ENCODE measurements around the gene CASP14. TPM values are rescaled to one million over a fixed set of nuclear protein-coding genes. Genes with fewer than 3 reads are reported as not detected.
"Not testable (repeated sequence)": the region's sequence is repeated elsewhere in the genome, so short reads cannot be mapped to it uniquely, and the experiment has no call there.

CASP14 gene
- total RNA-seq, 1 experiment from 2014 or later = not detected

DNA sequence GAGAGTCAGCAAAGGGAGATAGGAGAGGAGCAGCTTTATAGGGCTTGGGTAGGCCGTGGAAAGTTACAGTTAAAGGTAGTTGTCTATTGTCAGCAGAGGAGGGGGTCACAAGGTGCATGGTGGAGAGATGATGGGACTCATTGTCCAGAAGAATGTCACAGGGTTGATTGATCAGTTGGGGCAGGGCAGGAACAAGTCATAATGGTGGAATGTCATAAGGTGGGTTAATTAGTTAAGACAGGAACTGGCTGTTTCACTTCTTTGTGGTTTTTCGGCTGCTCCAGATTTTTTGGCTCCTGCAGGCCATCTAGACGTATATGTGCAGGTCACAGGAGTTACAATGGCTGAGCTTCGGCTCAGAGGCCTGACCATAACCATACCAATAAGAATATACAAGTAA lies 21.1 kb downstream of the CASP14 start:
- H4K20me1 ChIP-seq (ENCODE audit: insufficient read depth); H3K9ac ChIP-seq (ENCODE audit: low read length); RAD21 ChIA-PET (ENCODE audit: low non-redundant PET in 1 of 2, low total read pairs in 2 of 2, uncharacterized antibody in 2 of 2, unreplicated experiment in 2 of 2); intact Hi-C loops (cut with micrococcal nuclease); CTCF ChIA-PET; H3K36me3 ChIP-seq (ENCODE audit: control insufficient read depth in 1 of 2, insufficient read depth in 2 of 2, low read length in 2 of 2); H3K4me2 ChIP-seq (ENCODE audit: low read length); H3K4me3 ChIP-seq (replicated peaks in 1 of 2; ENCODE audit: low read depth in 1 of 2, low read length in 2 of 2); DNase-seq (ENCODE audit: low read depth, low spot score); H3K27ac ChIP-seq (ENCODE audit: low read depth, low read length); H3K9me2 ChIP-seq (ENCODE audit: insufficient read depth); H3K4me1 ChIP-seq (ENCODE audit: control insufficient read depth in 1 of 2, insufficient read depth in 2 of 2, low read length in 2 of 2); H3K9me3 ChIP-seq (ENCODE audit: control insufficient read depth in 1 of 2, insufficient read depth in 1 of 2, low read depth in 1 of 2, low read length in 2 of 2); ATAC-seq; POLR2A ChIA-PET; H2AFZ ChIP-seq (ENCODE audit: low read depth, low read length, poor library complexity, severe bottlenecking); H3K79me2 ChIP-seq (ENCODE audit: insufficient read depth, low read length); BruUV-seq (replicated peaks): not testable (repeated sequence)
- H3K27me3 ChIP-seq (ENCODE audit: insufficient read depth, low read length) = peaks cover 15% of the 10 kb centered on the region

- DNase-seq (ENCODE audit: low read depth, low spot score) (no peak), ATAC-seq (no peak)
- Histone ChIP-seq H4K20me1 (ENCODE audit: insufficient read depth) (no peaks in the 10 kb centered on the region), H3K4me1 (ENCODE audit: control insufficient read depth in 1 of 2, insufficient read depth in 2 of 2, low read length in 2 of 2) (no peaks in the 10 kb centered on the region), H2AFZ (ENCODE audit: low read depth, low read length, poor library complexity, severe bottlenecking) (no peak overlapping the region), H3K36me3 (ENCODE audit: control insufficient read depth in 1 of 2, insufficient read depth in 2 of 2, low read length in 2 of 2) (no peaks in the 10 kb centered on the region), H3K4me2 (ENCODE audit: low read length) (no peak overlapping the region), H3K27me3 (ENCODE audit: insufficient read depth, low read length) (peaks cover 2% of the 10 kb centered on the region; the same call in 1 of the 2 replicates), H3K9me2 (ENCODE audit: insufficient read depth) (no peaks in the 10 kb centered on the region), H3K9ac (ENCODE audit: low read length) (no peak overlapping the region), H3K9me3 (ENCODE audit: control insufficient read depth in 1 of 2, insufficient read depth in 1 of 2, low read depth in 1 of 2, low read length in 2 of 2) (no peaks in the 10 kb centered on the region), H3K4me3 (replicated peaks in 1 of 2; ENCODE audit: low read depth in 1 of 2, low read length in 2 of 2) (no peak overlapping the region), H3K79me2 (ENCODE audit: insufficient read depth, low read length) (no peaks in the 10 kb centered on the region), H3K27ac (ENCODE audit: low read depth, low read length) (no peak overlapping the region)
- intact Hi-C loops (cut with micrococcal nuclease) = no loop called here
- CTCF ChIA-PET = no interaction called here
- POLR2A ChIA-PET = no interaction called here
- BruUV-seq (replicated peaks) = no TSS peak
- RAD21 ChIA-PET (ENCODE audit: low non-redundant PET in 1 of 2, low total read pairs in 2 of 2, uncharacterized antibody in 2 of 2, unreplicated experiment in 2 of 2) = no interaction called here
- no peak for TF ChIP-seq JUND (IDR thresholded peaks at IDR 0.05)
- TF ChIP-seq EGR1 (IDR thresholded peaks at IDR 0.05; ENCODE audit: low read depth) = no peak
- TF ChIP-seq, protein P1, sequence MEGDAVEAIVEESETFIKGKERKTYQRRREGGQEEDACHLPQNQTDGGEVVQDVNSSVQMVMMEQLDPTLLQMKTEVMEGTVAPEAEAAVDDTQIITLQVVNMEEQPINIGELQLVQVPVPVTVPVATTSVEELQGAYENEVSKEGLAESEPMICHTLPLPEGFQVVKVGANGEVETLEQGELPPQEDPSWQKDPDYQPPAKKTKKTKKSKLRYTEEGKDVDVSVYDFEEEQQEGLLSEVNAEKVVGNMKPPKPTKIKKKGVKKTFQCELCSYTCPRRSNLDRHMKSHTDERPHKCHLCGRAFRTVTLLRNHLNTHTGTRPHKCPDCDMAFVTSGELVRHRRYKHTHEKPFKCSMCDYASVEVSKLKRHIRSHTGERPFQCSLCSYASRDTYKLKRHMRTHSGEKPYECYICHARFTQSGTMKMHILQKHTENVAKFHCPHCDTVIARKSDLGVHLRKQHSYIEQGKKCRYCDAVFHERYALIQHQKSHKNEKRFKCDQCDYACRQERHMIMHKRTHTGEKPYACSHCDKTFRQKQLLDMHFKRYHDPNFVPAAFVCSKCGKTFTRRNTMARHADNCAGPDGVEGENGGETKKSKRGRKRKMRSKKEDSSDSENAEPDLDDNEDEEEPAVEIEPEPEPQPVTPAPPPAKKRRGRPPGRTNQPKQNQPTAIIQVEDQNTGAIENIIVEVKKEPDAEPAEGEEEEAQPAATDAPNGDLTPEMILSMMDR (IDR thresholded peaks at IDR 0.05 in 2 of 3, conservative IDR thresholded peaks at IDR 0.05 in 1 of 3; ENCODE audit: borderline replicate concordance in 1 of 3, insufficient read depth in 1 of 3, low read depth in 2 of 3, low read length in 2 of 3) = peak in 2 of 3 experiments; percentile 18 to 21; a peak in 1 of 6 replicates
- TF ChIP-seq SP1 (IDR thresholded peaks at IDR 0.05; ENCODE audit: low read depth) = no peak
- peak; percentile 66 for TF ChIP-seq TCF7L2 (IDR thresholded peaks at IDR 0.05; ENCODE audit: borderline replicate concordance, extremely low read depth, insufficient read depth, insufficient read length)
- TF ChIP-seq ELF1 (IDR thresholded peaks at IDR 0.05; ENCODE audit: borderline replicate concordance, low read depth) = no peak
- TF ChIP-seq EZH2 (IDR thresholded peaks at IDR 0.05) = no peak
- no peak for TF ChIP-seq YY1 (IDR thresholded peaks at IDR 0.05; ENCODE audit: extremely low read depth, insufficient replicate concordance, low read depth, low read length)
These were observed 23.8 kb downstream of the CASP14 start for GRCh38 chr19:15072930-15073647.
